Endothelial cell of umbilical vein (primary cell): ENCODE measurements around the gene ST6GAL1.

Source experiments
- CTCF ChIP-seq, 2 donors: IDR thresholded peaks; 1 replicate in 1 of 2; 2 replicates in 1 of 2; pipeline ENCODE4 v1.5.1; 2011; ENCODE audit warnings: low read length in 2 of 2, mild to moderate bottlenecking in 2 of 2, moderate library complexity in 2 of 2, control low read depth in 1 of 2, inconsistent platforms in 1 of 2, low read depth in 1 of 2; ENCODE audit not compliant: insufficient read depth in 1 of 2; ENCODE audit errors: extremely low read depth in 1 of 2
- EZH2 ChIP-seq: IDR thresholded peaks from 2 replicates; pipeline ENCODE4 v1.6.1; 2012; ENCODE audit warnings: borderline replicate concordance, low read depth, mild to moderate bottlenecking, moderate library complexity, low read length, inconsistent platforms; ENCODE audit not compliant: severe bottlenecking
- JUN ChIP-seq: IDR thresholded peaks from 2 replicates; pipeline ENCODE4 v1.6.1; 2011; ENCODE audit warnings: borderline replicate concordance, low read depth; ENCODE audit not compliant: insufficient read length, insufficient read depth
- MYC ChIP-seq: IDR thresholded peaks from one replicate; pipeline ENCODE4 v1.6.1; 2011; ENCODE audit warnings: mild to moderate bottlenecking, low read depth, low read length
- POLR2A ChIP-seq: IDR thresholded peaks from 2 replicates; pipeline ENCODE4 v1.6.1; 2012; ENCODE audit warnings: low read depth, mild to moderate bottlenecking, control low read depth, low read length
- POLR2AphosphoS5 ChIP-seq: IDR thresholded peaks from 2 replicates; pipeline ENCODE4 v1.6.1; 2012; ENCODE audit warnings: low read depth, mild to moderate bottlenecking, control low read depth, low read length, moderate library complexity; ENCODE audit not compliant: insufficient read depth

- TF ChIP-seq POLR2A (no peak), CTCF (IDR thresholded peaks at IDR 0.05; ENCODE audit: extremely low read depth in 1 of 2, insufficient read depth in 1 of 2, low read depth in 1 of 2, low read length in 2 of 2) (no peak), MYC (no peak), POLR2AphosphoS5 (no peak), EZH2 (no peak), JUN (no peak)
Observed at GRCh38 chr3:186964071-186964470, 33.7 kb downstream of the ST6GAL1 start.
